Left renal pelvis (tissue), 4 donors: ENCODE measurements around the gene PACS1. TPM values are rescaled to one million over a fixed set of nuclear protein-coding genes. Genes with fewer than 3 reads are reported as not detected.

Experiments
- DNase-seq, 4 donors: peaks; one replicate each; pipeline ENCODE4 v3.0.0-alpha.2; 2013; ENCODE audit warnings: low read depth in 4 of 4, low spot score in 3 of 4
- polyA plus RNA-seq, 4 donors: library from polyadenylated mRNA; unstranded; fragments of 120-200 nt; gene quantifications; one replicate each; pipeline ENCODE4 v1.2.1, GENCODE V29; 2013; ENCODE audit not compliant: insufficient read length in 4 of 4

PACS1 gene
- polyA plus RNA-seq, 4 donors: 43.6 to 60.4 (median 49.3) TPM

GRCh38 chr11:66172146-66172545 lies 102.1 kb downstream of the PACS1 start:
- DNase-seq: peak in 2 of 4 donors; percentile 8 to 29

GRCh38 chr11:66176650-66177049 lies 106.6 kb downstream of the PACS1 start:
- no peak for DNase-seq

GRCh38 chr11:66178183-66178582 lies 108.1 kb downstream of the PACS1 start:
- no peak for DNase-seq

- no peak for DNase-seq
These were observed 108.8 kb downstream of the PACS1 start for GRCh38 chr11:66178871-66179270.

GRCh38 chr11:66181632-66182315 lies 111.7 kb downstream of the PACS1 start:
- no peak for DNase-seq

- DNase-seq: no peak
These were observed 113.5 kb downstream of the PACS1 start for GRCh38 chr11:66183494-66184048.

- no peak for DNase-seq
These were observed 114.7 kb downstream of the PACS1 start for GRCh38 chr11:66184728-66185127.

GRCh38 chr11:66186470-66186869 lies 116.4 kb downstream of the PACS1 start:
- DNase-seq: no peak

- DNase-seq: no peak
These were observed 117.4 kb downstream of the PACS1 start for GRCh38 chr11:66187453-66187852.

GRCh38 chr11:66188580-66188979 lies 118.5 kb downstream of the PACS1 start:
- no peak for DNase-seq

GRCh38 chr11:66189031-66189745 lies 119.1 kb downstream of the PACS1 start:
- DNase-seq: no peak

GRCh38 chr11:66190786-66191185 lies 120.7 kb downstream of the PACS1 start:
- no peak for DNase-seq

GRCh38 chr11:66192181-66192863 lies 122.2 kb downstream of the PACS1 start:
- DNase-seq: no peak

GRCh38 chr11:66194391-66194790 lies 124.3 kb downstream of the PACS1 start:
- no peak for DNase-seq

- no peak for DNase-seq
These were observed 125.8 kb downstream of the PACS1 start for GRCh38 chr11:66195867-66196266.

GRCh38 chr11:66203847-66204246 lies 133.8 kb downstream of the PACS1 start:
- DNase-seq: no peak

GRCh38 chr11:66204412-66204811 lies 134.3 kb downstream of the PACS1 start:
- no peak for DNase-seq

- no peak for DNase-seq
These were observed 137.7 kb downstream of the PACS1 start for GRCh38 chr11:66207816-66208215.

- no peak for DNase-seq
These were observed 141.0 kb downstream of the PACS1 start for GRCh38 chr11:66211100-66211499.

- no peak for DNase-seq
These were observed 146.8 kb downstream of the PACS1 start for GRCh38 chr11:66216911-66217310.

- no peak for DNase-seq
These were observed 148.0 kb downstream of the PACS1 start for GRCh38 chr11:66218036-66218435.
